ENCODE measurements around the gene KCNJ9.

KCNJ9 gene

DNA sequence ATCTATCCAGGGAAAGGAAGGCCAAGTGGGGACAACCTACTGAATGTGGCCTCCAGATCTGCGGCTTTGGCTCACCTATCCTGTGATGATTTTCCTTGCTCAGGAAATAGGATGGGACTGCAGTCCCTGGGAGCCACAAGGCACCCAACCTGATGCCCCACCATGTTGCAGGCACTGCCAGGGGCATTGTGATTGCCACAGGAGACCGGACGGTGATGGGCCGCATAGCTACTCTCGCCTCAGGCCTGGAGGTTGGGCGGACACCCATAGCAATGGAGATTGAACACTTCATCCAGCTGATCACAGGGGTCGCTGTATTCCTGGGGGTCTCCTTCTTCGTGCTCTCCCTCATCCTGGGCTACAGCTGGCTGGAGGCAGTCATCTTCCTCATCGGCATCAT lies 46.0 kb downstream of the KCNJ9 start:
- Histone ChIP-seq H3K4me3 (ENCODE audit: severe bottlenecking) (no peak overlapping the region), H3K27me3 (ENCODE audit: insufficient read depth, poor library complexity, severe bottlenecking) (no peaks in the 10 kb centered on the region), H3K9me3 (ENCODE audit: severe bottlenecking) (no peaks in the 10 kb centered on the region), H3K27ac (ENCODE audit: poor library complexity, severe bottlenecking) (no peak overlapping the region), H3K4me1 (ENCODE audit: insufficient read depth, poor library complexity, severe bottlenecking) (peaks cover 10% of the 10 kb centered on the region), H3K36me3 (ENCODE audit: low read depth) (no peaks in the 10 kb centered on the region)
- ATAC-seq (ENCODE audit: low read depth): no peak
- DNase-seq (ENCODE audit: low spot score): no peak
- TF ChIP-seq, protein P1, sequence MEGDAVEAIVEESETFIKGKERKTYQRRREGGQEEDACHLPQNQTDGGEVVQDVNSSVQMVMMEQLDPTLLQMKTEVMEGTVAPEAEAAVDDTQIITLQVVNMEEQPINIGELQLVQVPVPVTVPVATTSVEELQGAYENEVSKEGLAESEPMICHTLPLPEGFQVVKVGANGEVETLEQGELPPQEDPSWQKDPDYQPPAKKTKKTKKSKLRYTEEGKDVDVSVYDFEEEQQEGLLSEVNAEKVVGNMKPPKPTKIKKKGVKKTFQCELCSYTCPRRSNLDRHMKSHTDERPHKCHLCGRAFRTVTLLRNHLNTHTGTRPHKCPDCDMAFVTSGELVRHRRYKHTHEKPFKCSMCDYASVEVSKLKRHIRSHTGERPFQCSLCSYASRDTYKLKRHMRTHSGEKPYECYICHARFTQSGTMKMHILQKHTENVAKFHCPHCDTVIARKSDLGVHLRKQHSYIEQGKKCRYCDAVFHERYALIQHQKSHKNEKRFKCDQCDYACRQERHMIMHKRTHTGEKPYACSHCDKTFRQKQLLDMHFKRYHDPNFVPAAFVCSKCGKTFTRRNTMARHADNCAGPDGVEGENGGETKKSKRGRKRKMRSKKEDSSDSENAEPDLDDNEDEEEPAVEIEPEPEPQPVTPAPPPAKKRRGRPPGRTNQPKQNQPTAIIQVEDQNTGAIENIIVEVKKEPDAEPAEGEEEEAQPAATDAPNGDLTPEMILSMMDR (IDR thresholded peaks at IDR 0.05; ENCODE audit: poor library complexity, severe bottlenecking): no peak

DNA sequence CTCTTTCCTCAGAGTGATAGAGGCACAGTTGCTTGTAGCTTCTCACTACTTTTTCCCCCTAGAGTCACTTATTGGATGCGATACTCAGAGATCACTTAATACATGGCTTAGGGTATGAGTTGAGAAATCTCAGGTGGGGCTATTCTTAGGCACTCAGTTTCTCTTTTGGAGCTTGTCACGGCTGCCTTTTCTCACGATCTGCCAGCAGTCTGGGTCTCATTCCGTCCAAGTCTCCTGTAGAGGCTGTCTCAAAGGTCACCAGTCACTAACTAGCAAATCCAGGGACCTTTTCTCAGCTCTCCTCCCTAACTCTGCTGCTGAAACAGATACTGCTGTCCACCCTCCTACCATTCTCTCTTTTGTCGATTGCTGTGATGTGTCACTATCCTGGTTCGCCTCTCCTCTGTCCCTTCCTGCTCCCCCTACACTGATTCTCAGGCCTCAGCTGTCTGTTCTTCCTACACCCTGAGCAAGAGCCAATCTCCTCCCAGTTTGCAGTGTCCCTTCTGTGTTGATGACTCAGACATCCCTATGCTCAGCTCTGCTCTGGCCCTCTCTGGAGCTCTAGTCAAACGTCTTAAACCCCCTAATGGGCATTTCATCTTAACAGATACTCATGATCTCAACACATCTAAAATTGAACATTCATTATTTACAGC lies 46.7 kb downstream of the KCNJ9 start:
- H3K36me3 ChIP-seq (ENCODE audit: low read depth): no peaks in the 10 kb centered on the region
- no peak for ATAC-seq (ENCODE audit: low read depth)
- TF ChIP-seq, protein P1 (IDR thresholded peaks at IDR 0.05; ENCODE audit: poor library complexity, severe bottlenecking): no peak
- H3K4me1 ChIP-seq (ENCODE audit: insufficient read depth, poor library complexity, severe bottlenecking): peaks cover 10% of the 10 kb centered on the region
- DNase-seq (ENCODE audit: low spot score): no peak
- no peak overlapping the region for H3K4me3 ChIP-seq (ENCODE audit: severe bottlenecking)
- no peak overlapping the region for H3K27ac ChIP-seq (ENCODE audit: poor library complexity, severe bottlenecking)
- no peaks in the 10 kb centered on the region for H3K9me3 ChIP-seq (ENCODE audit: severe bottlenecking)
- H3K27me3 ChIP-seq (ENCODE audit: insufficient read depth, poor library complexity, severe bottlenecking): no peaks in the 10 kb centered on the region

DNA sequence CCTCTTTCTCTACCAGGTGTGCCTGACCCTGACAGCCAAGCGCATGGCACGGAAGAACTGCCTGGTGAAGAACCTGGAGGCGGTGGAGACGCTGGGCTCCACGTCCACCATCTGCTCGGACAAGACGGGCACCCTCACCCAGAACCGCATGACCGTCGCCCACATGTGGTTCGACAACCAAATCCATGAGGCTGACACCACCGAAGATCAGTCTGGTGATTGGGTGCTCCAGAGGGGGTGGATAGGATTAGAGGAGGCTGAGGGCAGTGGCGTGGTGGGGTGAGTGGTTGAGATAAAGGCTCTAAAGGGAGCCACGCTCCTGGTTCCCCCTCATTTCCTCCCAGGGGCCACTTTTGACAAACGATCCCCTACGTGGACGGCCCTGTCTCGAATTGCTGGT lies 47.3 kb downstream of the KCNJ9 start:
- no peaks in the 10 kb centered on the region for H3K9me3 ChIP-seq (ENCODE audit: severe bottlenecking)
- ATAC-seq (ENCODE audit: low read depth) (no peak), DNase-seq (ENCODE audit: low spot score) (no peak)
- TF ChIP-seq, protein P1 (IDR thresholded peaks at IDR 0.05; ENCODE audit: poor library complexity, severe bottlenecking): no peak
- no peak overlapping the region for H3K27ac ChIP-seq (ENCODE audit: poor library complexity, severe bottlenecking)
- H3K4me1 ChIP-seq (ENCODE audit: insufficient read depth, poor library complexity, severe bottlenecking): peaks cover 10% of the 10 kb centered on the region
- no peaks in the 10 kb centered on the region for H3K27me3 ChIP-seq (ENCODE audit: insufficient read depth, poor library complexity, severe bottlenecking)
- H3K36me3 ChIP-seq (ENCODE audit: low read depth): no peaks in the 10 kb centered on the region
- no peak overlapping the region for H3K4me3 ChIP-seq (ENCODE audit: severe bottlenecking)

DNA sequence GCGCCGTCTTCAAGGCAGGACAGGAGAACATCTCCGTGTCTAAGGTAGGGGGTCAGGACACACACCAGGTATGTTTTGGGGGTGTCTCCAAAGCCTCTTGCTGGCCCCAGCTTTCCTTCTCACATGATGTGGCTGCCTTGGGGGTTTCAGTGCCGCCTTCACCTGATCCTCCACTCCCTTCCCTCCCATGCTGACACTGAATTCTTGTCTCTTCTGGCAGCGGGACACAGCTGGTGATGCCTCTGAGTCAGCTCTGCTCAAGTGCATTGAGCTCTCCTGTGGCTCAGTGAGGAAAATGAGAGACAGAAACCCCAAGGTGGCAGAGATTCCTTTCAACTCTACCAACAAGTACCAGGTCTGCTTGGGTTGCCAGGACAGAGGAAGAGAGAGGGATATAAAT lies 47.7 kb downstream of the KCNJ9 start:
- Histone ChIP-seq H3K27ac (ENCODE audit: poor library complexity, severe bottlenecking) (no peak overlapping the region), H3K27me3 (ENCODE audit: insufficient read depth, poor library complexity, severe bottlenecking) (no peaks in the 10 kb centered on the region), H3K4me1 (ENCODE audit: insufficient read depth, poor library complexity, severe bottlenecking) (peaks cover 10% of the 10 kb centered on the region), H3K36me3 (ENCODE audit: low read depth) (no peaks in the 10 kb centered on the region), H3K4me3 (ENCODE audit: severe bottlenecking) (no peak overlapping the region), H3K9me3 (ENCODE audit: severe bottlenecking) (no peaks in the 10 kb centered on the region)
- TF ChIP-seq, protein P1 (IDR thresholded peaks at IDR 0.05; ENCODE audit: poor library complexity, severe bottlenecking): no peak
- ATAC-seq (ENCODE audit: low read depth) (no peak), DNase-seq (ENCODE audit: low spot score) (no peak)

DNA sequence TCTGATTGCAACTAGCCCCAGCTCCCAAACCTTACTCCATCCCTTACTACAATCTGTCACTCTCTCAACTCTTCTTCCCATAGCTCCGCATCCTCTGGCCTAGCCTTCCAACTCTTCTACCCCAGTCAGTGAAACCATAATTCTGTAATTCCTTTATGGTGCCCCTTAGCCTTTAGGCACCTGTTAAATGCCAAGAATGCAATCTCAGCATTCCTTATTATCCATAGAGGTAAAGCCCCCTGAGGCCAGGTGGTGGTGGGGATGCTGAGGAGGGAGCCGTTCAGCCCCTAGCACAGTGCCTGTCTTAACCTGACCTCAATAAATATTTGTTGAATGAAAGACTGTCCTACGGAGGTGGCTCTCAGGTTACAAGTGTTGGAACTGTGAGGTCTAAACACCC lies 48.2 kb downstream of the KCNJ9 start:
- peaks cover 7% of the 10 kb centered on the region for H3K4me1 ChIP-seq (ENCODE audit: insufficient read depth, poor library complexity, severe bottlenecking)
- H3K4me3 ChIP-seq (ENCODE audit: severe bottlenecking): no peak overlapping the region
- TF ChIP-seq, protein P1 (IDR thresholded peaks at IDR 0.05; ENCODE audit: poor library complexity, severe bottlenecking): no peak
- H3K9me3 ChIP-seq (ENCODE audit: severe bottlenecking): no peaks in the 10 kb centered on the region
- ATAC-seq (ENCODE audit: low read depth) (no peak), DNase-seq (ENCODE audit: low spot score) (no peak)
- no peak overlapping the region for H3K27ac ChIP-seq (ENCODE audit: poor library complexity, severe bottlenecking)
- H3K27me3 ChIP-seq (ENCODE audit: insufficient read depth, poor library complexity, severe bottlenecking): no peaks in the 10 kb centered on the region
- no peaks in the 10 kb centered on the region for H3K36me3 ChIP-seq (ENCODE audit: low read depth)

Measured in RWPE2 (cell line).